ENCODE measurements around the gene NETO1. TPM values are rescaled to one million over a fixed set of nuclear protein-coding genes. Genes with fewer than 3 reads are reported as not detected.

NETO1 gene
- total and polyA plus RNA-seq, 5 donors, result 0.57 to 1.9 (median 1.0) TPM

DNA sequence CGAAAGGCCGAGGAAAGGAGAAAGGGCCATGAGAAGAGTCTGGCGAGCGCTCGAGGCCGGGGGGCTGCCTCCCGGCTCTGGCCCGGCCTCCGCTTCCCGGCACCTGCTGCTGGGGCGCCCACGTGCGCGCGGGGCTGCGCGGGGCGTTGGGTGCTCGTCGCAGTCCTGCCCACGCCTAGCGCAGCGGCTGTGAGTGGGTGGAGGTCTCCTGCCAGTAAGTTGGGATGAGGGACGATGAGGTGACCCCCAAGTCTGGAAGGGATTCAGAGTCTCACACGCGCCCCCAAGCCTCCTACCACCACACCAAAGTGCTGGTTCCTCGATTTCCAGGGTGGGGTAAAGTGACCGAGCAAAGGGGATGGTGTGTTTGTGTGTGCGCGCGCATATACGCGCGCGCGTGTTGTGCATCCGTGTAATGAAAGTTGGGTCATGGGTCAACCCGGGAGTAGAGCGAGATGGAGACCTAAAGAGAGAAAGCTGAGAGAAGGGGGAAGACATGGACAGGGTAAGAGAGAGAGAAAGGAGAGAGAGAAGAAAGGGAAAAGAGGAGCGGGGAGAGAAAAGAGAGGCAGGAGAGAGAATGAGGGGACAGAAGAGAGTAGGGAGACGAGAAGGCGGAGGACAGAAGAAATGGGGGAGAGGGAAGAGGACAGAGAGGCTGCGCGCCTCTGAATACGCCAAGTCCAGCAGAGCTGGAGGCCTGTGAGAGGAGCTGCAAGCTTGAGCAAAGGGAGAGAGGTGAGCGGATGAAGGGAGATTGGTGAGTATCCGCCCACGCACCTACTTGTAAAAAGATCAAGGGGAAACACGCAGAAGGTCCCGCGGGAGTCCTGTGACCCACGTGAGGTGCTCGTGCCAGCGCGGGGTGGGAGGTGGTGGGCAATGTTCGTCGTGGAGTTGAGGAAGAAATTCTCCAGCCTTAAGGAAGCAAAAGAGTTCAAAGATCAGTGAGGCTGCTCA, 1.7 kb upstream of the NETO1 start:
- intact Hi-C loops (cut with DNase I), result no loop called here
- H3K27me3 ChIP-seq (ENCODE audit: control insufficient read depth, insufficient read depth), result no peaks in the 10 kb centered on the region

DNA sequence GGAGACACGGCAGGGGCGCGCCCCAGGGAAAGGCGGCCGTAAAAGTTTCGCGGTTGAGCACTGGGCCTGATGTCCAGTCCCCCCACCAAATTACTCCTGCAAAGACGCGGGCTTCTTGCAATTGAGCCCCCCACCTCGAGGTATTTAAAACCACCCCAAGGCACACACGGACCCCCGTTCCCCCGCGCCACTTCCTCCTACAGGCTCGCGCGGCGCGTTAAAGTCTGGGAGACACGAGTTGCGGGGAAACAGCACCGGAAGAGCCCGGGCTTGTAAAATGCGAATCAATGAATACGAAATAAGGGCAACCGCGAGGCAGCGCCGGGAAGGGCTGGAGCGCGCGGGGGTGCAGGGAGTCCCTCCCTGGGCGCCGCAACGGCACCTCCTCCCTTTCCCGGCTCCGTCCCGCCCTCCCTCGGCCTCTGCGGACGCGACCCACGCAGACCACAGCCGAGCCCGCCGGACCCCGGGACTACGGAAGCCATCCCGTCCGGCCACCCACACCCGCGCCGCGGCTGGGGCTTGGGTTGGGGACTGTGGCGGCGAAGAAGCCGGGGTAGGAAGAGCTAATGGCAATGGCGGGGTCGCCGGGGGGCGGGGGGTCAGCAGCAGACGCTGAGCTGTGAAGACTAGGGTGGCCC, 918 bp upstream of the NETO1 start:
- H3K27me3 ChIP-seq (ENCODE audit: control insufficient read depth, insufficient read depth), result no peaks in the 10 kb centered on the region
- H3K4me3 ChIP-seq (ENCODE audit: low read length), result peak overlapping the region; percentile 65
- ATAC-seq (peak in 1 of 2 donors; percentile 11), DNase-seq (peak in 1 of 3 donors; percentile 45)
- intact Hi-C loops (cut with DNase I), result no loop called here
- H3K27ac ChIP-seq (ENCODE audit: low read length), result no peak overlapping the region
- peaks cover 2% of the 10 kb centered on the region for H3K4me1 ChIP-seq (ENCODE audit: control insufficient read depth, insufficient read depth, low read length)
- no peaks in the 10 kb centered on the region for H3K9me3 ChIP-seq (ENCODE audit: control insufficient read depth, low read length)
- 1% methylated on average over 62 of the region's 62 CpGs for WGBS

More for the DNA sequence above, 1.7 kb upstream of the NETO1 start:
- ATAC-seq (peak in 1 of 2 donors; percentile 13), DNase-seq (peak in 1 of 3 donors; percentile 36)
- H3K4me3 ChIP-seq (ENCODE audit: low read length), result peak overlapping the region; percentile 65
- H3K27ac ChIP-seq (ENCODE audit: low read length), result no peak overlapping the region
- no peaks in the 10 kb centered on the region for H3K9me3 ChIP-seq (ENCODE audit: control insufficient read depth, low read length)
- 13% methylated on average over 57 of the region's 57 CpGs for WGBS
- peaks cover 2% of the 10 kb centered on the region for H3K4me1 ChIP-seq (ENCODE audit: control insufficient read depth, insufficient read depth, low read length)

DNA sequence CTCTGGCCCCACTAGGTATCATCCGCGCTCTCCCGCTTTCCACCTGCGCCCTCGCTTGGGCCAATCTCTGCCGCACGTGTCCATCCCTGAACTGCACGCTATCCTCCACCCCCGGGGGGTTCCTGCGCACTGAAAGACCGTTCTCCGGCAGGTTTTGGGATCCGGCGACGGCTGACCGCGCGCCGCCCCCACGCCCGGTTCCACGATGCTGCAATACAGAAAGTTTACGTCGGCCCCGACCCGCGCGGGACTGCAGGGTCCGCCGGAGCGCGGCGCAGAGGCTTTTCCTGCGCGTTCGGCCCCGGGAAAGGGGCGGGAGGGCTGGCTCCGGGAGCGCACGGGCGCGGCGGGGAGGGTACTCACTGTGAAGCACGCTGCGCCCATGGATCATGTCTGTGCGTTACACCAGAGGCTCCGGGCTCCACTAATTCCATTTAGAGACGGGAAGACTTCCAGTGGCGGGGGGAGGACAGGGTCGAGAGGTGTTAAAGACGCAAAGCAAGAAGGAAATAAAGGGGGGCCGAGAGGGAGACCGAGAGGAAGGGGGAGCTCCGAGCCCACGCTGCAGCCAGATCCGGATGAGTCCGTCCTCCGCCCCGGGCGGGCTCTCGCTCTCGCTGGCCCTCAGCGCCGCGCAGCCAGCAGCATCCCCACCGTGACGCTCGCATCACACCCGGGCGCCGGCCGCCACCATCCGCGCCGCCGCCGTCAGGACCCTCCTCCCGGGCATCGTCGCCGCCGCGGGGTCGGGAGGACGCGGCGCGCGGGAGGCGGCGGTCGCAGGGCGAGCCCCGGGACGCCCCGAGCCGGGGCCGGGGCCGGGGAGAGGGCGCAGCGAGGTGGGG, 664 bp downstream of the NETO1 start:
- Histone ChIP-seq H3K27me3 (ENCODE audit: control insufficient read depth, insufficient read depth) (no peaks in the 10 kb centered on the region), H3K4me3 (ENCODE audit: low read length) (peak overlapping the region; percentile 65), H3K27ac (ENCODE audit: low read length) (no peak overlapping the region), H3K4me1 (ENCODE audit: control insufficient read depth, insufficient read depth, low read length) (peaks cover 2% of the 10 kb centered on the region), H3K9me3 (ENCODE audit: control insufficient read depth, low read length) (no peaks in the 10 kb centered on the region)
- intact Hi-C loops (cut with DNase I), result no loop called here
- 1% methylated on average over 100 of the region's 102 CpGs for WGBS
- ATAC-seq (no peak), DNase-seq (peak in 1 of 3 donors; percentile 35)

DNA sequence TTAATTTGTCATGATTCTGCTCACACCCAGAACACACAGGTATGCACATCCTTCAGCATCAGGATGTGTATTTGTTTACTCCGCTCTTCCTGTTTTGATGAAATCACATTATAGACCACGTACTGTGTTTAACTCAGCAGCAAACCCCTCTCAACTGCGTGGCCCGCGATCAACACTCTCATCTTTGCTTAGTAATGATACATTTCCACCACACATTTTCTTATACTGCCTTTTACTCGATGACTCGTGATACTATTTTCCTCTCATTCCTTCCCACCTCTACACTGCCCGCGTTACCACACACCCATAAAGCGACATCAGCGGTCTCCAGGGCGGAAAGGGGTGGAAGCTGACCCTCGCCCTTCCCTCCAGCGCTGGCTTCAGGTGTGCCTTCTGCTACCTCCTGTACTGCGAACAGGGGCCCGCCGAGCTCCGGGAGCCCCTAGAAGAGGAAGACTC, 1.3 kb downstream of the NETO1 start:
- intact Hi-C loops (cut with DNase I), result no loop called here
- 6% methylated on average over 18 of the region's 18 CpGs for WGBS
- ATAC-seq (no peak), DNase-seq (peak in 1 of 3 donors; percentile 45)
- Histone ChIP-seq H3K27me3 (ENCODE audit: control insufficient read depth, insufficient read depth) (no peaks in the 10 kb centered on the region), H3K27ac (ENCODE audit: low read length) (no peak overlapping the region), H3K9me3 (ENCODE audit: control insufficient read depth, low read length) (no peaks in the 10 kb centered on the region), H3K4me3 (ENCODE audit: low read length) (peak overlapping the region; percentile 65), H3K4me1 (ENCODE audit: control insufficient read depth, insufficient read depth, low read length) (peaks cover 2% of the 10 kb centered on the region)

DNA sequence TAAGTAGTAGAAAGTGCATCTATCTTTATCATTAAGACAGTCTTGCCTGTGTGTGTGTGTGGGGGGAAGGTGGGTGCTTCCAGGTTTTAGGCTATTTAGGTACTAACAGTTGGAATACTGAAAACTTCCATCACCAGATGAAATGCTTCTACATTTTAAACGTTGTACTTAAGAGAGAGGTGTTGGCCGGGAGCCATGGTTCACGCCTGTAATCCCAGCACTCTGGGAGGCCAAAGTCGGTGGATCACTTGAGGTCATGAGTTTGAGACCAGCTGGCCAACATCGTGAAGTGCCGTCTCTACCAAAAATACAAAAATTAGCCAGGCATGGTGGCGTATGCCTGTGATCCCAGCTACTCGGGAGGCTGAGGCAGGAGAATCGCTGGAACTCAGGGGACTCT, 4.0 kb downstream of the NETO1 start:
- Histone ChIP-seq H3K27ac (ENCODE audit: low read length) (no peak overlapping the region), H3K27me3 (ENCODE audit: control insufficient read depth, insufficient read depth) (no peaks in the 10 kb centered on the region), H3K9me3 (ENCODE audit: control insufficient read depth, low read length) (no peaks in the 10 kb centered on the region), H3K4me3 (ENCODE audit: low read length) (no peak overlapping the region), H3K4me1 (ENCODE audit: control insufficient read depth, insufficient read depth, low read length) (no peaks in the 10 kb centered on the region)
- WGBS, result 70% methylated on average over 9 of the region's 9 CpGs
- DNase-seq (no peak), ATAC-seq (no peak)
- intact Hi-C loops (cut with DNase I), result no loop called here

DNA sequence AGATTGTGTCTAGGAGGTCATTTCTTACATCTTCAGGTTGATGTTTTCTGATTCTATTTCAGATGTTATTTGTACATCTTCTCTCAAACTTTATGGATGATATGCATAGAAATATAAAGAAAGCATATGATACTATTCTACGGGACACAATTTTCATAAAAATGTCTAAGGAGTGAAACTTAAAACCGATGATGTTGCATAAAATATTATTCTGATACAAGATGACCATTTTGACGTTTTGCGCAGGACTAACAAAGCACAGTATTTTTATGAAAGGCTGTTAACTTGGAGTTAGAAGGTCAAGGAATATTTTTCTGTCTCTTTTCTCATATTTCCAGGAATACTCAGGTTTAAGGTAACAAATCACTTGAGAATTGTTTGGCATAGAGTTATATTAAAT, 8.7 kb downstream of the NETO1 start:
- DNase-seq, result no peak
- WGBS, result 89% methylated on average over 4 of the region's 4 CpGs
- no peaks in the 10 kb centered on the region for H3K9me3 ChIP-seq (ENCODE audit: control insufficient read depth, low read length)
- no peak for ATAC-seq
- H3K27me3 ChIP-seq (ENCODE audit: control insufficient read depth, insufficient read depth), result no peaks in the 10 kb centered on the region
- H3K4me3 ChIP-seq (ENCODE audit: low read length), result no peak overlapping the region
- intact Hi-C loops (cut with DNase I), result no loop called here
- no peak overlapping the region for H3K27ac ChIP-seq (ENCODE audit: low read length)
- no peaks in the 10 kb centered on the region for H3K4me1 ChIP-seq (ENCODE audit: control insufficient read depth, insufficient read depth, low read length)

DNA sequence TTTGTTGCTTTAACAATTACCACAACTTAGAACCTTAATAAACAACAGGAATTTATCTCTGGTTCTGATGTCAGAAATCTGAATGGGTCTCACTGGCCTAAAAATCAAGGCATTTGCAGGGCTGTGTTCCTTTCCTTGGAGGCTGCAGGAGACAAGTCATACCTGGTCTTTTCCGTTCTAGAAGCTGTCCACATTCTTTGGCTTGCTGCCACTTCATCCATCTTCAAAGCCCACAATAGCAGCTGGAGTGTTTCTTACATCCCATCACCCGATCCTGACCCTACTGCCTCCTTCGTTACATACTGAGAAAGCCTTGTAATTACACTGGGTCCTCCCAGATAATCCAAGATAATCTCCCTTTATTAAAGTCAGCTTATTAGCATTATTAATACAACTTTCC, 18.1 kb downstream of the NETO1 start:
- H3K4me1 ChIP-seq (ENCODE audit: control insufficient read depth, insufficient read depth, low read length), result no peaks in the 10 kb centered on the region
- H3K27me3 ChIP-seq (ENCODE audit: control insufficient read depth, insufficient read depth), result no peaks in the 10 kb centered on the region
- intact Hi-C loops (cut with DNase I), result no loop called here
- DNase-seq, result no peak
- no peaks in the 10 kb centered on the region for H3K9me3 ChIP-seq (ENCODE audit: control insufficient read depth, low read length)
- ATAC-seq, result no peak
- H3K4me3 ChIP-seq (ENCODE audit: low read length), result no peak overlapping the region
- WGBS, result 63% methylated on average over 3 of the region's 3 CpGs
- no peak overlapping the region for H3K27ac ChIP-seq (ENCODE audit: low read length)

DNA sequence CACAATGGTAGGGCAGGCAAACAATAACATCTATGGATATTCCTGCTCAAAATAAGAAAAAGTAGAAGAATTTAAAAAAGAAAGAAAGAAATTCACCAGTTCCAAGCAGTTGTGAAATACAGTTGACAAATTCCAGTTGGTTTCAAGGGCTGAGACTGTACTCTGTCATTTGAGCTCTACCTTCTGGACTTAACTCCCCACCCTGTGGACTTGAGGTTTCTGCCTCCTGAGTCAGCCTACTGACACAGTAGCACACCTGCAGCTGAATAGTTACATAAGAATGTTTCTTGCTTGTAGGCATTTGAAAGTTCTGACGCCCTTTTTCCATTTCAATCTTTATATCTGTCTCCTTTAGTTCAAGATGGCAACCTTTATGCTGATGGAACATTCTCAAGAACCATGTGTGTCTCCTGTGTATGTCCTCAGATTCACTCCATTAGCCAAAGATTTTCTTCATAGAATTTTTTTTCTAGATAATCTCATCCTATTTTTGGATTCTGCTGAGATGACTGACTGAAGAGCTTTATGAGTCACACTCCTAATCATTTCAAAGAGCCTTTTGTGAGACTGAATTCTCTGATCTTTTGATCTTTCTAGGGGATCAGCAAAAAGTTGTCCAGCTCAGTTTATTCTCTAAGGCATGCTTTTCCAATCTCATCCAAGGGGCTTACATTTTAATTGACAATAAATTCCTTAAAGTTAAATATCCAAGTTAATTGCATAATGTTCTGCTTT, 19.1 kb downstream of the NETO1 start:
- Histone ChIP-seq H3K27me3 (ENCODE audit: control insufficient read depth, insufficient read depth) (no peaks in the 10 kb centered on the region), H3K9me3 (ENCODE audit: control insufficient read depth, low read length) (no peaks in the 10 kb centered on the region), H3K27ac (ENCODE audit: low read length) (no peak overlapping the region), H3K4me1 (ENCODE audit: control insufficient read depth, insufficient read depth, low read length) (no peaks in the 10 kb centered on the region), H3K4me3 (ENCODE audit: low read length) (no peak overlapping the region)
- DNase-seq, result no peak
- ATAC-seq, result no peak
- intact Hi-C loops (cut with DNase I), result no loop called here
- 37% methylated on average over 1 of the region's 1 CpG for whole genome bisulfite sequencing

DNA sequence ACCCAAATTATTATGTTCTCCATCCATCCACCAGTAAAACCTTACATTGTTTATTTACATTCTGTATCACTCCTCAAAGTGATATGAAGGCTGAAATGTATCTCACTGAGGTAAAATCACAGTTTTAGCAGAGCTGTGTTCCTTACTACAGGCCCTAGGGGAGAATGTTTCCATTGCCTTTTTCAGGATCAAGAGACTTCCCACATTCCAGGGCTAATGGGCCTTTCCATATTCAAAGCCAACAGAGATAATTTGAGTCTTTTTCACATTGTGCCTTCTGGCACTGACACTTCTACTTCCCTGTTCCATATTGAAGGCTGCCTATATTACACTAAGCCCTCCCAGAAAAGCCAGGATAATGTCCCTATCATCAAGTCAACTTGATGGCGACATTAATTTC, 20.0 kb downstream of the NETO1 start:
- WGBS, result 88% methylated on average over 1 of the region's 1 CpG
- Histone ChIP-seq H3K9me3 (ENCODE audit: control insufficient read depth, low read length) (no peaks in the 10 kb centered on the region), H3K4me1 (ENCODE audit: control insufficient read depth, insufficient read depth, low read length) (no peaks in the 10 kb centered on the region), H3K27me3 (ENCODE audit: control insufficient read depth, insufficient read depth) (no peaks in the 10 kb centered on the region), H3K4me3 (ENCODE audit: low read length) (no peak overlapping the region), H3K27ac (ENCODE audit: low read length) (no peak overlapping the region)
- no peak for ATAC-seq
- intact Hi-C loops (cut with DNase I), result no loop called here
- no peak for DNase-seq

Data from right cardiac atrium (tissue), 5 donors.